ENCODE measurements around the gene BMX.

The BMX gene

GRCh38 chrX:15570145-15570544 lies 69.5 kb downstream of the BMX start:
- no peak for DNase-seq (ENCODE audit: low read depth in 2 of 2)

- no peak for DNase-seq (ENCODE audit: low read depth in 2 of 2)
Measured at GRCh38 chrX:15574017-15574416, 73.4 kb downstream of the BMX start.

- DNase-seq (ENCODE audit: low read depth in 2 of 2), result no peak
Measured at GRCh38 chrX:15576019-15576418, 75.4 kb downstream of the BMX start.

- no peak for DNase-seq (ENCODE audit: low read depth in 2 of 2)
Measured at GRCh38 chrX:15579778-15580747, 79.5 kb downstream of the BMX start.

GRCh38 chrX:15594371-15594770 lies 93.8 kb downstream of the BMX start:
- no peak for DNase-seq (ENCODE audit: low read depth in 2 of 2)

GRCh38 chrX:15598026-15598425 lies 97.4 kb downstream of the BMX start:
- no peak for DNase-seq (ENCODE audit: low read depth in 2 of 2)

- DNase-seq (ENCODE audit: low read depth in 2 of 2), result no peak
Measured at GRCh38 chrX:15599461-15599860, 98.9 kb downstream of the BMX start.

GRCh38 chrX:15600049-15600448 lies 99.4 kb downstream of the BMX start:
- no peak for DNase-seq (ENCODE audit: low read depth in 2 of 2)

GRCh38 chrX:15600745-15601144 lies 100.1 kb downstream of the BMX start, which contains the start of gene ACE2:
Gene ACE2 (minus strand): TSS chrX:15600960. CDS start chrX:15600911, 49 bp downstream.
- no peak for DNase-seq (ENCODE audit: low read depth in 2 of 2)

- no peak for DNase-seq (ENCODE audit: low read depth in 2 of 2)
Measured at GRCh38 chrX:15601932-15602331, 101.3 kb downstream of the BMX start.

- DNase-seq (ENCODE audit: low read depth in 2 of 2), result no peak
Measured at GRCh38 chrX:15602761-15603160, 102.2 kb downstream of the BMX start.

- DNase-seq (ENCODE audit: low read depth in 2 of 2), result no peak
Measured at GRCh38 chrX:15605226-15605625, 104.6 kb downstream of the BMX start.
